SH-SY5Y (cell line): Measurements from ENCODE around the gene JAG1.

Experiments
- GATA2 ChIP-seq: IDR thresholded peaks from 2 replicates; pipeline ENCODE4 v1.6.1; 2011; ENCODE audit warnings: mild to moderate bottlenecking, low read depth, low read length
- GATA3 ChIP-seq: IDR thresholded peaks from 2 replicates; pipeline ENCODE4 v1.6.1; 2011; ENCODE audit warnings: low read depth, mild to moderate bottlenecking, low read length, moderate library complexity

DNA sequence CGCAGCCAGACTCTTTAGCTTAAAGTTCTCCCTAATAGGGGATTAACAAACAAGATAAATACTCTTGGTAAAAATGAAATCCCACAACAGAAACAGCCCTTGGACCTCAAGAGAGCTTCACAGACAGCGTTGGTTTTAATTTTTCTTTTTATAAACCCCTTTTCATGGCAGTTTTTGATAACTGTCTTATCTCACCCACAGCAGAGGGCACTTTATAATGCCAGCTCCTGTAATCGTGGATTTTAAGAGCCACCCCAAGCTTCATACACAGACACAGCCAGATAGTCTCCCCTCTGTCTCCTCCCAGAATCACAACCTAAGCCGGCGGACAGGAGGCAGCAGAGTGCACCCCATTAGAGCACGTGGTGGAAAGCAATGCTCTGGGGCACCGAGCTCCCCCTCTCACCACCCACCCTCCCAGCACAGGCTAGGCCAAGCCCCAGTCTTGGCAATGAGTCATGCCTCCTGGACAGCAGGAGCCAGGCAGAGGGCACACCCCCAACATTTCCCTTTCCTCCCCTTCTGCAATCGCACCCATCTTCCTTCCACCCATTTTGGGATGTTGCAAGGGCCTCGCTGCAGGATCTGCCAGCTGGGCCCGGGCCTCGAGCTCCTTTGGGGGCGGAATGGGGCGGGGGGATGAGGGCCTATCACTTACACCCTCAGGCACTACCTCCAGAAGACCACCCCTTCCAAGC is 2.4 kb downstream of the JAG1 start:
- TF ChIP-seq GATA2 (no peak), GATA3 (no peak)
